ENCODE results near the gene SLC24A2. TPM values are rescaled to one million over a fixed set of nuclear protein-coding genes. Genes with fewer than 3 reads are reported as not detected.

SLC24A2 gene
- total and polyA plus RNA-seq, 2 donors (not counting 1 experiment from before 2014, with no cell fraction given): not detected

GRCh38 chr9:19759066-19759465 is 29.8 kb downstream of the SLC24A2 start:
- Histone ChIP-seq H3K4me1 (ENCODE audit: control insufficient read depth in 2 of 2, insufficient read depth in 2 of 2, low read length in 2 of 2) (no peaks in the 10 kb centered on the region), H3K4me3 (ENCODE audit: control extremely low read depth in 1 of 5, extremely low read depth in 1 of 5, insufficient read depth in 1 of 5, low read depth in 2 of 5, low read length in 4 of 5) (no peak overlapping the region), H2AFZ (ENCODE audit: insufficient read depth, low read depth, low read length, poor library complexity, severe bottlenecking) (no peak overlapping the region), H3K9ac (ENCODE audit: low read length) (no peak overlapping the region), H4K20me1 (ENCODE audit: control insufficient read depth, insufficient read depth, low read length, poor library complexity, severe bottlenecking) (no peaks in the 10 kb centered on the region), H3K36me3 (replicated peaks in 1 of 2; ENCODE audit: control extremely low read depth in 1 of 2, control insufficient read depth in 1 of 2, extremely low read depth in 1 of 2, insufficient read depth in 2 of 2, low read length in 1 of 2) (no peaks in the 10 kb centered on the region), H3K79me2 (ENCODE audit: control insufficient read depth, insufficient read depth, low read length) (no peaks in the 10 kb centered on the region), H3K9me3 (ENCODE audit: control extremely low read depth in 1 of 3, control insufficient read depth in 2 of 3, insufficient read depth in 1 of 3, low read length in 2 of 3) (no peaks in the 10 kb centered on the region), H3K27ac (ENCODE audit: low read length in 2 of 2) (no peak overlapping the region), H3K27me3 (replicated peaks in 1 of 4; ENCODE audit: control extremely low read depth in 1 of 4, control insufficient read depth in 3 of 4, insufficient read depth in 4 of 4, low read length in 3 of 4) (no peaks in the 10 kb centered on the region), H3K4me2 (replicated peaks; ENCODE audit: low read depth, low read length, poor library complexity, severe bottlenecking) (no peak overlapping the region)
- WGBS (ENCODE audit: insufficient coverage): 75% methylated on average over 1 of the region's 1 CpG
- H3K4me3 Mint-ChIP-seq: no peak overlapping the region
- ChIA-PET CTCF (no interaction called here), POLR2A (no interaction called here)
- H3K27ac Mint-ChIP-seq: no peak overlapping the region
- ATAC-seq (ENCODE audit: low read depth) (no peak), DNase-seq (no peak)
- intact Hi-C loops (cut with micrococcal nuclease): no loop called here
- H3K27me3 Mint-ChIP-seq: no peaks in the 10 kb centered on the region
- TF ChIP-seq CTCF (IDR thresholded peaks at IDR 0.05) (no peak), EZH2 (IDR thresholded peaks at IDR 0.05; ENCODE audit: borderline replicate concordance, insufficient read depth, low read depth, low read length, poor library complexity, severe bottlenecking) (no peak)
- H3K4me1 Mint-ChIP-seq: no peaks in the 10 kb centered on the region
- H3K9me3 Mint-ChIP-seq (ENCODE audit: insufficient read depth): no peaks in the 10 kb centered on the region

DNA sequence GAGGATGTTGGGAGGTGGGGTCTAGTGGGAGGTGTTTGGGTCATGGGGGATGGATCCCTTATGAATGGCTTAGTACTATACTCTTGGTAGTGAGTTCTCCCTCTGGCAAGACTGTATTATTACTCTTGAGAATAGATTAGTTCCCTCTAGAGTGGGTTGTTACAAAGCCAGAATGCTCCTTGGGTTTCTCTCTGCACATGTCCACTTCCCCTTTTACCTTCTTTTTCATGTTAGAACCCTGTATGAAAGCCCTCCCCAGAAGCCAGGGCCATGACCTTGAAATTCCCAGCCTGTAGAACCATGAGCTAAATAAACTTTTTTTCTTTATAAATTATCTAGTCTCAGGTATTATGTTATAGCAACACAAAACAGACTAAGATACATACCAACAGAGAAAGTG is 31.1 kb downstream of the SLC24A2 start:
- Histone ChIP-seq H3K36me3 (replicated peaks in 1 of 2; ENCODE audit: control extremely low read depth in 1 of 2, control insufficient read depth in 1 of 2, extremely low read depth in 1 of 2, insufficient read depth in 2 of 2, low read length in 1 of 2) (no peaks in the 10 kb centered on the region), H3K79me2 (ENCODE audit: control insufficient read depth, insufficient read depth, low read length) (no peaks in the 10 kb centered on the region), H3K4me2 (replicated peaks; ENCODE audit: low read depth, low read length, poor library complexity, severe bottlenecking) (no peak overlapping the region), H3K4me3 (ENCODE audit: control extremely low read depth in 1 of 5, extremely low read depth in 1 of 5, insufficient read depth in 1 of 5, low read depth in 2 of 5, low read length in 4 of 5) (no peak overlapping the region), H2AFZ (ENCODE audit: insufficient read depth, low read depth, low read length, poor library complexity, severe bottlenecking) (no peak overlapping the region), H4K20me1 (ENCODE audit: control insufficient read depth, insufficient read depth, low read length, poor library complexity, severe bottlenecking) (no peaks in the 10 kb centered on the region), H3K9me3 (ENCODE audit: control extremely low read depth in 1 of 3, control insufficient read depth in 2 of 3, insufficient read depth in 1 of 3, low read length in 2 of 3) (no peaks in the 10 kb centered on the region), H3K27me3 (replicated peaks in 1 of 4; ENCODE audit: control extremely low read depth in 1 of 4, control insufficient read depth in 3 of 4, insufficient read depth in 4 of 4, low read length in 3 of 4) (no peaks in the 10 kb centered on the region), H3K27ac (ENCODE audit: low read length in 2 of 2) (no peak overlapping the region), H3K9ac (ENCODE audit: low read length) (no peak overlapping the region), H3K4me1 (ENCODE audit: control insufficient read depth in 2 of 2, insufficient read depth in 2 of 2, low read length in 2 of 2) (no peaks in the 10 kb centered on the region)
- Mint-ChIP-seq H3K27ac (no peak overlapping the region), H3K4me1 (no peaks in the 10 kb centered on the region), H3K4me3 (no peak overlapping the region), H3K27me3 (no peaks in the 10 kb centered on the region), H3K9me3 (ENCODE audit: insufficient read depth) (no peaks in the 10 kb centered on the region)
- POLR2A ChIA-PET: no interaction called here
- ATAC-seq (ENCODE audit: low read depth) (no peak), DNase-seq (no peak)
- CTCF ChIA-PET: no interaction called here
- TF ChIP-seq CTCF (IDR thresholded peaks at IDR 0.05) (no peak), EZH2 (IDR thresholded peaks at IDR 0.05; ENCODE audit: borderline replicate concordance, insufficient read depth, low read depth, low read length, poor library complexity, severe bottlenecking) (no peak)
- intact Hi-C loops (cut with micrococcal nuclease): no loop called here

All from B cell (primary cell).